22Rv1 (cell line): ENCODE results near the gene PDCD1LG2.

Experiments used
- H3K27ac ChIP-seq: fragments of 450-650 bp; 2 replicates; pipeline ENCODE4 v1.5.1; 2017
- CTCF ChIP-seq: fragments of 450-650 bp; IDR thresholded peaks from 2 replicates; pipeline ENCODE4 v1.5.1; 2017; ENCODE audit warnings: mild to moderate bottlenecking
- ZFX ChIP-seq: fragments of 450-650 bp; IDR thresholded peaks from 2 replicates; pipeline ENCODE4 v1.6.1; 2017; ENCODE audit warnings: antibody characterized with exemption, borderline replicate concordance

PDCD1LG2 gene

GRCh38 chr9:5499889-5500398, 10.4 kb upstream of the PDCD1LG2 start:
- H3K27ac ChIP-seq, result no peak overlapping the region
- no peak for TF ChIP-seq ZFX

GRCh38 chr9:5500441-5501235, 9.7 kb upstream of the PDCD1LG2 start:
- H3K27ac ChIP-seq, result no peak overlapping the region
- no peak for TF ChIP-seq ZFX
- no peak for TF ChIP-seq CTCF

GRCh38 chr9:5502553-5502952, 7.8 kb upstream of the PDCD1LG2 start:
- no peak for TF ChIP-seq ZFX
- TF ChIP-seq CTCF, result no peak
- no peak overlapping the region for H3K27ac ChIP-seq

GRCh38 chr9:5509573-5509972, 758 bp upstream of the PDCD1LG2 start:
- TF ChIP-seq CTCF (no peak), ZFX (no peak)
- H3K27ac ChIP-seq, result no peak overlapping the region

- TF ChIP-seq ZFX (no peak), CTCF (no peak)
- no peak overlapping the region for H3K27ac ChIP-seq
These were observed 658 bp downstream of the PDCD1LG2 start for GRCh38 chr9:5510989-5511388.

GRCh38 chr9:5511476-5511875, 1.1 kb downstream of the PDCD1LG2 start:
- no peak overlapping the region for H3K27ac ChIP-seq
- no peak for TF ChIP-seq ZFX
- TF ChIP-seq CTCF, result no peak

- H3K27ac ChIP-seq, result no peak overlapping the region
- TF ChIP-seq ZFX, result no peak
- TF ChIP-seq CTCF, result no peak
These were observed 1.7 kb downstream of the PDCD1LG2 start for GRCh38 chr9:5511935-5512580.
